LNCaP clone FGC (cell line): Measurements from ENCODE around the gene BTG1.

Experiments used
- DNase-seq: peaks from one replicate; pipeline ENCODE4 v3.0.0-alpha.2; 2011; ENCODE audit warnings: low read depth
- H3K4me3 ChIP-seq: 2 replicates; pipeline ENCODE4 v1.5.1; 2011; ENCODE audit warnings: mild to moderate bottlenecking, low read depth, low read length, control low read depth
- TF ChIP-seq, protein P1 (sequence below): IDR thresholded peaks from 2 replicates; pipeline ENCODE4 v1.5.1; 2012; ENCODE audit warnings: mild to moderate bottlenecking; ENCODE audit not compliant: control insufficient read depth, insufficient read depth; ENCODE audit errors: extremely low read depth

BTG1 gene

DNA sequence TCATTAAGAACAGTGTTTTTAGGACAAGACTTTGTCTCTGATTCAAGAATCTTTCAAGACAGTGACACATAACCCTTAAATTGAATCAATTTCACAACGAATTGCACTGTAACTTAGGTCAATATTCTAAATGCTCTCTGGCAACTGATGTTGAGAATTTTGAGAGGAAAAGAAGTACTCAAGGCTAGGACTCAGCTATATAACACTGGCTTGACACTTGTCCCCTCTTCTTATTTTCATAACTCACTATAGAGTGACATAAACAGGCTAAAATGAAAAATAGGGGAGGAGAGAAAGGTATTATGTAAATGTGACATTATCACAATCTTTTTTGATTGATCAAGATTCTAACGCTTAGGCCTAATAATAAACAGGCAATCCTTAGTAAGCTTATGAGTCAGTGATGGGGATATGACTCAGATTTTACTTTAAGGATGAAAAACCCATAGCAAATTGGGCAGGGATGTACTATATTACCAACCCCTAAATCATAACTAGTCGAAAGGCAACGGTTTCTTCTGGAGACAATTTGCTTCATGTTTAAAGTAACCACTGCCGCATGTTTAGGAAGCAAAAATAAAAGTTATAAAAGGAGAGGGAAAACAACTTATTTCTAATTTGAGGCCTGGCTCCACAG is 10.9 kb downstream of the BTG1 start:
- DNase-seq: no peak
- H3K4me3 ChIP-seq: no peak overlapping the region
- TF ChIP-seq, protein P1, sequence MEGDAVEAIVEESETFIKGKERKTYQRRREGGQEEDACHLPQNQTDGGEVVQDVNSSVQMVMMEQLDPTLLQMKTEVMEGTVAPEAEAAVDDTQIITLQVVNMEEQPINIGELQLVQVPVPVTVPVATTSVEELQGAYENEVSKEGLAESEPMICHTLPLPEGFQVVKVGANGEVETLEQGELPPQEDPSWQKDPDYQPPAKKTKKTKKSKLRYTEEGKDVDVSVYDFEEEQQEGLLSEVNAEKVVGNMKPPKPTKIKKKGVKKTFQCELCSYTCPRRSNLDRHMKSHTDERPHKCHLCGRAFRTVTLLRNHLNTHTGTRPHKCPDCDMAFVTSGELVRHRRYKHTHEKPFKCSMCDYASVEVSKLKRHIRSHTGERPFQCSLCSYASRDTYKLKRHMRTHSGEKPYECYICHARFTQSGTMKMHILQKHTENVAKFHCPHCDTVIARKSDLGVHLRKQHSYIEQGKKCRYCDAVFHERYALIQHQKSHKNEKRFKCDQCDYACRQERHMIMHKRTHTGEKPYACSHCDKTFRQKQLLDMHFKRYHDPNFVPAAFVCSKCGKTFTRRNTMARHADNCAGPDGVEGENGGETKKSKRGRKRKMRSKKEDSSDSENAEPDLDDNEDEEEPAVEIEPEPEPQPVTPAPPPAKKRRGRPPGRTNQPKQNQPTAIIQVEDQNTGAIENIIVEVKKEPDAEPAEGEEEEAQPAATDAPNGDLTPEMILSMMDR: no peak

DNA sequence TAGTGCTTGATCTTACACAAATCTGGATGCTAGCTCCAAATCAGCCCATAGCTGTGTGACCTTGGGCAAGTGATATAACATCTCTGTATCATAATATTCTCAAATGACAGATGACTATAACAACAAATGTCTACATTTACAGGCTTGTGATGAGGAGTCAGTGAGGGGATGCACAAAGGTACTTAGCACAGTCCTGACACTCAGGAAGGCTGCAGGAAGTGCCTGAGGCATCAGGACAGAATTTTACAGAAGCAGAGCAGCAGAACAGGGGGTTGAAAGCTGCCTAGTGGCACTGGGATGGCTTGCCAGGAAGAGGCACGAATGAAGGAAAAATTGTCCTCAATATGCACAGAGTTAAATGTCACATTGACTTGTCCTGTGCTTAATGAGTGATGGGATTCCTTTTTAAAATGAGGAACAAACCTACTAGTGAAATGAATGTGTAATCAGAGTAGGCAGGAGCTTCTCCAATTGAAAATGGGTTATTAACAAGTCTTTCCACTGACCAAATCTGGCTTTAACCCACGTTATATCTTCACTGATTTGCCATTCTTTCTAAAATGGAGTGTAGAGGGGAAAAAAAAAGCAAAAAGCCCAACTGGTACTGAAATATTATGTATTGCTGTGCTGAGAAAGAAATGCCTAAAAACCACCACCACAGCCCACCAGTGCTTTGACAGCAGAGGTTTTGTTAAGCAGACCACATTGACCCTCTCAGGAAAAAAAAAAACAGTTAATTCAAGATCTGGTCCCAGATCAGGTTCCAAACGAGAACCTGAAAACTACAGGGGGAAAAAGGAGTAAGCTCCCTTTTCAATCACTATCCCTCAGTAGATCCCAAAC is 11.6 kb downstream of the BTG1 start:
- no peak for DNase-seq
- TF ChIP-seq, protein P1: no peak
- H3K4me3 ChIP-seq: no peak overlapping the region

- TF ChIP-seq, protein P1: no peak
- H3K4me3 ChIP-seq: no peak overlapping the region
- DNase-seq: no peak
Measured at GRCh38 chr12:92133171-92133570, 12.5 kb downstream of the BTG1 start.

DNA sequence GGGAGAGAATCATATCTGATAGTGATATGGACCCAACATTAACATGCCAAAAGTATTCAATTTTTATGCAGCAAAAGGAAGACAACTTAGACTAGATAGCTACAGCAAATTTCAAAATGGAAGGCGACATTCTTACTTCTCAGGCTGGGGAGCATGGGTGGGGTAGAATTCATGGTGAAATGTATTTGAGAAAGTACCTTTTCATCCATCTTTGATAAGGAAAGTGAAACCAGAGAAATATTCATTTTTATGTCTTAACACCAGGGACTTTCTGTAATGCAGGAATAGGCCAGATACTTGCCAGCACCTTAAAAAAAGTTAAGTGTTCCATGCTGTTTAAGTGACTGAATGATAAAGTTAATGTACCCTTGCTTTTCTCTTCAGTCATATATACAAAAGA is 13.4 kb downstream of the BTG1 start:
- DNase-seq: no peak
- H3K4me3 ChIP-seq: no peak overlapping the region
- TF ChIP-seq, protein P1: no peak

- DNase-seq: no peak
- no peak overlapping the region for H3K4me3 ChIP-seq
- TF ChIP-seq, protein P1: no peak
Measured at GRCh38 chr12:92130999-92131398, 14.6 kb downstream of the BTG1 start.

DNA sequence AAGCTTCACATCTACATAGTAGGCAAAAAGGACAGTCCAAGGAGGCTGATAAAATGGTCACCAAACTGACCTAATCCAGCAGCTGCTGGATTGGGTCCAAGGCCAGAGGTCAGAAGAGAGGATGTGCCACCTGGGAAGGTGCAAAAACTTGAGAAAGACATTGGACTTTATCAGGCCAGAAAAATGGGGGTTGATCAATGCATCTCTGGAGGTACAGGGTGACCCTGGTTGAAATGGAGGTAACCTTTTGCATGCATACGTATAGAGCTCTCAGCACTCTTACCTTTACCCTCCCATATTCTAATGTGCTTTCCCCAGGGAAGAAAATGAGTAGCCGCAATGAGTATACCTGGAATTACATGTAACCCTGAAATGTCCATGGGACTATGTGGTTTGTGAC is 16.0 kb downstream of the BTG1 start:
- TF ChIP-seq, protein P1: no peak
- no peak overlapping the region for H3K4me3 ChIP-seq
- DNase-seq: no peak
